DMS53 treated with DMSO at 0.1 percent for 48 hours (cell line): ENCODE results near the gene SCN4B.

Experiments used
- DNase-seq: peaks from one replicate; lab custom pipeline; 2025; ENCODE audit not compliant: unreplicated experiment; lab: John Stamatoyannopoulos, UW

SCN4B gene

DNA sequence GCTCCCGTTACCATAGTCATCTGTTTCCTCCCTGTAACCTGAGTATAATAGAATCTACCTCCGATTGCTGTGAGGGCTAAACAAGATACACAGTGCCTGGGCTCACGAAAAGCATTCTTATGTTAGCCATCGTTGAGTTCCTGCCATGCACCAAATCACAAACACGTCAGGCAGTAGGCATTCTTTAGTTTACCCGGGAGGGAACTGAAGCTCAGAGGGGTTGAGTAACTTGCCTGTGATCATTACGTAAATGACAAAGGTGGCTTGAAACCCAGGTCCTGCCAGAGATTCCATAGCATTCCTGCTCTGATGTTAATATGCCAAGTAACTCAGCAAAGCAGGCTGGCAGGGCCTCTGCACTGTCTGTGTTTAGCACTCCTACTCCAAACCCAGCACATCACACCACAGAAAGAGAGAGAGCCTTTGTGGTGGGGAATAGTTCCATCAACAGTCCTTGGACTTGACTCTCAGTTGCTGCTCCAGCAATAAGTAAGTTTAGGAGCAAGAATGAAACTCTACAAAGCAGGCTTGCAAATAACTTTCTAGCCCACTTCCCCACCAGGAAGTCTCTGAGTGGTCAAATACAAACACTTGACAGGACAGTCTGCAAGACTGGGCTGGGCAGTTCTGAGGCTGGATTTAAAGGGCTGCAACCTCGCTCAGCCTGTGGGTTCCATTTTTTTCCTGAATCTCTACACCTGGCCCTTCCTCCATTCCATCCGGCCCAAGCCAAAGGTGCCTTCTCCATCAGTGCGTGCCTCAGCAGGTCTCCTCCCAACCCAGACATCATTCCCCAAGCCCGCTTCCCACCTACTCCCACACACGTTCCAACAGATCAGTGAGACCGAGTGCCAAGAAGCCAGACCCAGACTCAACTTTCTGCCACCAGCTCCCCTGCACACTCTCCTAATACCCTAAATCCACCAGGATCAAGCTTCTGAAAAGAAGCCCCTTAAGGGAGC lies 22.7 kb upstream of the SCN4B start:
- no peak for DNase-seq

DNA sequence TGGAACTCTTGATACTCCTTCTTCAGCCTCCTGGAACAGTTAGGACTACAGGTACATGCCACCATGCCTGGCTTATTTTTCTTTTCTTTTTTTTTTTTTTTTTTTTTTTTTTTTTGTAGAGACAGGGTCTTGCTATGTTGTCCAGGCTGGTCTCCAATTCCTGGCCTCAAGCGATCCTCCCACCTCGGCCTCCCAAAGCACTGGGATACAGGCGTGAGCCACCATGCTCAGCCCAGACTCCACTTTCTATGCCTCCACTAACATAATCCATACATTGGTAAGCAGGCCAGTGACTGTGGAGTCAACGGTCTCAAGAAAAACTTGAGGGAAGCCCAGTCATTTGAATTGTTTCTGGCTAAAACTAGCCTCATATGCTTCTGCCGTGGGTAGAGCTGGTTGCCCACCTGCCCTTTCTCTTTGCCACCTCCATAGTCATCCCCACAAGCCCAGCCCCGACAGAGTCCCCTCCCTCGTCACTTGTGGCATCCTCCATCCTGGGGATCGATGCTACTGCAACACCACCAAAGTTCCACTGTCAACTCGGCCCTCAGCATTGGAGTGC lies 21.5 kb upstream of the SCN4B start:
- no peak for DNase-seq

DNA sequence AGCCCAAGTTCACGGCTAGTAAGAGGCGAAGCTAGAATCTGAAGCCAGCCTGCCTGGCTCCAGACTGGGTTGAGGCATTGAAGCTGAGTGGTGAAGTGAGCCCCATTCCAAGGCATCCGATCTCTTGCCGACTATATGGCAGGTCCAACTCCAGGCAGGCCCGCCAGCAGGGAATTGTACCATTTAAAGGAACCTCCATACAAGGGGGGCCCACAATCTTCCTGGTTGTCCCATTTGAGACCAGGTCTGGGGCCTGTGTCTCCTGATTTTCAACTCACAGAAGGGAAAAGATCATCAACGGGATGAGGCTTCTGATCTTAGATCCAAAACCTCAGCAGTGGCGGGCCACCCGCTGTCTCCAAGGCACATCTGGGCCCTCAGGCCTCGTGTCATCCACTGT lies 19.7 kb upstream of the SCN4B start:
- DNase-seq: no peak

DNA sequence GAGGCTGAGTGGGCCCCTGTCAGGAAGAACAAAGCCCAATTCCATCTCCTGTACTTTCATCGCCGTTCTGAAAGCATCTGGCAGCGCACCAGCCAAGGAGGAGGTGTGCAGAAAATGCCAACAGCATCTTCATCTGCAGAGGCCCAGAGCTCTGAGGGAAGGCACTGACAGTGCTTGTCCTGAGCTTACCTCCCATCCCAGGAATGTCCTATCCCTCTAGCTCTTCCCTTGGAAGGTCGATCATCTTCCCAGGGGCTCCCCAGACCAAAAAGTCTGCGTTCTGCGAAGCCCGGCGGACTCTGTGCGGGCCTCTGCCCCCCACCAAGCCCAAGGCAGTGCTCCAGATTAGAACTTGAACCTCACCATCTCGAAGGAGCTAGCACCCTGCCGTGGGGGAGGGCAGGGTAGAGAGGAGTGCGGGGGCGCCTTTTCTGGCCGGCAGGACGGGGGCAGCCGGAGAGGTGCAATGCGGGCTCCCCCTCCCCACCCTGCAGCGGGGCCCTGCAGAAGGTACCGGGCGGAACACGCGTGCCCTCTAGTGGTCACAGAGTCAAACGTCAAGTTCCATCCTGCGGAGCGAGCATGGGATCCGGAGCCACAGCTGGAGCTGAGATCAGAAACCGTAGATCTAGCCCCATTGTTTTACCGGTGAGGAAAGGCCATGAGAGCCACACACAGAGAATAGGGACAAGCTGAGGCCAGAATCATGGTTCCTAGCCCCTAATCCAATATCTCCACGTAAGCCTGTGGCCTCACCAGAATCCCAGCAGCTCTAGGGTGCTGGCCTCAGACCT lies 18.8 kb upstream of the SCN4B start:
- DNase-seq: peak; percentile 62

DNA sequence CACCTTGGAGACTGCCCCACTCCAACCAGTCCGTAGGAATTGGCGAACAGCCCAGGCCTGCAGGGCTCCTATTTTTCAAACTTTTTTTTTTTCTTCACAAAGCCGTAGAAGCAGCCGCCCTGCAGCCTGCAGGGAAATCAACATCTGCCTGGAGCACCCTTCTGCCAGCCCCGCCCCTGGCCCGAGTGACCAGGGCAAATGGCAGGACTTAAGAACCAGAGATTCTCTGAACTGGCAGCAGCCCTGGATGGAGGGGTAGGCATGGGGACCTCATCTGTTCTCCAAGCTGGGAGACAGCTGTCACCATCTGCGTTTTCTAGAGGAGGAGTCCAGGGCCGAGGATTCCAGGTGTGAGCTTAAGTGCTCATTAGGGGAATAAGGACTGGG lies 18.3 kb upstream of the SCN4B start:
- DNase-seq: no peak

DNA sequence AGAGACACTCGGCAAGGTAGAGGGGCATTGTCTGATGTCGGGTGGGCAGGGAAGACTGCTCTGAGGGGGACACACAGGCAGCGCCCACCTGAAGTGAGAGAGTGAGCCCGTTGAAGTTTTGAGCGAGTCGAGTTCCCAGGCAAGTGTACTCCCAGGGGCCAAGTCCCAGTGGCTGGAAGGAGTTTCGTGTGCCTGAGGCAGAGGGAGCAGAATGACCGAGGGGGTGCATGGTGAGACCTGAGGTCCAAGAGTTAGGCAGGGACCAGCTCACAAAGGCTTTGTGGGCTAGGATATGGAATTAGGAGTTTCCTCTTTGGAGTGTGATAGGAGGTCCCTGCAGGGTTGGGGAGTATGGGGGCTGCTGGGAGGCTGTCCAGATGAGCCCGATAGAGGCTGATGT lies 17.6 kb upstream of the SCN4B start:
- no peak for DNase-seq

- no peak for DNase-seq
These were observed 16.9 kb upstream of the SCN4B start for GRCh38 chr11:118169300-118170140.

DNA sequence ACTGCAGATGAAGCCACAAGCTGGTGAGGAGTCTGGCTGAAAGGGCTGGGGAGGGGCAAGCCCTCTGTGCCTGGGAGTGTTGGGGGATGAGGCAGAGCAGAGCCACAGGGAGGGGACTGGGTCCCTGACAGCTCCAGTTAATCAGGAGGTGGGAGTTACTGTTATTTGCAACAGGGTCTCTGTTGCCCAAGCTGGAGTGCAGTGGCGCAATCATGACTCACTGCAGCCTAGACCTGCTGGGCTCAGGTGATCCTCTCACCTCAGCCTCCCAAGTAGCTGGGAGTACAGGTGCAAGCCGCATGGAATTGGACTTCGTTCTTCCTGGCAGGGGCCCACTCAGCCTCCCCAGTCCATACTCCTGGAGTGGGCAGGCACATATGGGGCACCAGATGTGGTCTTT lies 16.1 kb upstream of the SCN4B start:
- peak; percentile 8 for DNase-seq

- no peak for DNase-seq
These were observed 15.7 kb upstream of the SCN4B start for GRCh38 chr11:118168316-118168715.

DNA sequence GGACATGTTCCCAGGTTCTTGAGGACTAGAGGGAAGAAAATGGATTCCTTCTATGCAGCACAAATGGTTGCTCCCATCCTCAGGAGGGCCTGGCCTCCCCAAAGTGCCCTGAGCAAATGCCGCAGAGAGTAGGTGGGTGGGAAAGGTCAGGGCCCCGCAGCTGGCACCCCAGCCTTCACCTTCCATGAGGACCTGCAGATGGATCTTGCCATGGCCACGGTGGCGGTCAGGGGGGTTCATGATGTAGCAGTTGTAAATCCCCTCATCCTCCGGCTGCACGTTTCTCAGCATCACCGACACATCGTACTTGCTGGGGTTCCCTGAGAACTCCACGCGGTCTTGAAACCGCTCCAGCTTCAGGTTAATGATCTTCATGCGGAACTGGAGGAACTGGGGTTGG lies 15.3 kb upstream of the SCN4B start:
- no peak for DNase-seq

DNA sequence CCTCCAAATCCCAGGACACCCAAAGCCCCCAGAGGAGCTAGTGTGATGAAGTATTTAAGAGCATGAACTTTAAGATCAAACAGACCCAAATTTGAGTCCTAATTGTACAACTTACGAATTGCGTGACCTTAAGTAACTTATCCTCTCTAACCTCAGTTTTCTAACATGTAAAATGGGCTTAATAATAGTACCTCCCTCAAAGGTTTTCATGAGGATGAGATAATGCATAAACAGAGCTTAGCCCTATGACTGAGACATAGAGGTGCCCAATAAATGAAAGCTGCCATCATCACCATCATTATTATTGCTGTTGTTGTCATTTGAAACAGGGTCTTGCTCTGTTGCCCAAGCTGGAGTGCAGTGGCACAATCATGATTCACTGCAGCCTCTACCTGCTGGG lies 14.6 kb upstream of the SCN4B start:
- no peak for DNase-seq

- DNase-seq: no peak
These were observed 14.0 kb upstream of the SCN4B start for GRCh38 chr11:118166641-118167040.

DNA sequence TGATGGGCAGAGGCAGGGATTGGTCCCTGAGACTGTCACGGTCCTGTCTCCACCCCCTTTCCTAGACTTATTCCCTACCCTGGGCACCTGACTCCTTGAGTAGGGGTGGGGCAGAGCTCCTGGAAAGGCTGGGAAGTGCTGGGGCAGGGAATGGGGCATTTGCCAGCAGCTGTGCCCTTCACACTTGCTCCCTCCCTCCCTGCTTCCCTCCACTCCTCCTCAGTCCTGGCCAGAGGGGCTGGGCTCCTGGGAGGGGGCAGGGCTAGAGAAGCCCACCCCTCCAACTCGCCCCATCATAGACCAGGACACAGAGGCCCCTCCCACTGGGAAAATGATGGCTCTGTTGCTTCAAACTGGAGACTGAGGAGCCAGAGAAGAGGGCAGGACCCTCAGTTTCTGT lies 12.3 kb upstream of the SCN4B start:
- no peak for DNase-seq

GRCh38 chr11:118163494-118163893 lies 10.9 kb upstream of the SCN4B start:
- no peak for DNase-seq

DNA sequence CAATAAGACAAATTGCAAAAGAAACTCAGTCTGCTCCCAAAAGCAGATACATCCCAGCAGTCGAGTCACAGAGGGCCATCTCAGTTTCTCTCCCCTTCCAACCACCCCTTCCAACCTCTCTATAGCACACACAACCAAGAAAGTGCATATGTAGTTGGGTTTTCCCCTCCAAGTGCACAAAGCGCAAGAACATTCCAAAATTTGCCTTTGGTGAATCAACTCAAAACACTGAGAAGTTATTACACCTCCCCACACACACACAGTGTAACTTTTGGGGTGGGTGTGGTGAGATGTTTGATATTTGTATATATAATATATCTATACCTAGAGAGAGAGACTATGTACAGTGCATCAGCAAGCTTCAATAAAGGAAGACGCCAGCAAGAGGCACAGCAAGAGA lies 10.2 kb upstream of the SCN4B start:
- no peak for DNase-seq

DNA sequence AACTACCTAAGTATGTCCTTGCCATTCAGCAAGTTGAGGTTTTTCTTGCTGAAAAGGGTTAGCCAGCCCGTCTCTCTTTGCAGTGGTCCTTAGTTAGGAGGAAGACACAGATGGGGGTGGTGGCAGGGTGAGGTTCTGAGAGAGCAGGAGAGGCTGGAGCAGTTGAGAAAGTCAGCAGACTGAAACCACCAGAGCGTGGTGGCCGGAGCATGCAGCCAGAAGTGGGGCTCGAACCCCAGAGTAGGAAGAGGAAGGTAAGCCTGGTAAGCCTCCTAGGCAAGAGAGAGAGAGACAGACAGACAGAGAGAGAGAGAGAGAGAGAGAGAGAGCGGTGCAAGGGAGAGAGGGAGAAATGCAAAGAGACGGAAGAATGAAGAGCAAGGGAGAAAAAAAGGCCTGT lies 9.2 kb upstream of the SCN4B start:
- no peak for DNase-seq

- no peak for DNase-seq
These were observed 4.7 kb upstream of the SCN4B start for GRCh38 chr11:118157186-118157895.

GRCh38 chr11:118156531-118157185 lies 4.0 kb upstream of the SCN4B start:
- no peak for DNase-seq

- DNase-seq: no peak
These were observed 3.3 kb upstream of the SCN4B start for GRCh38 chr11:118155776-118156530.
